ENCODE data around the gene PLA2G2F.

PLA2G2F gene

GRCh38 chr1:20095564-20096434, 43.3 kb upstream of the PLA2G2F start:
- H3K4me3 ChIP-seq (ENCODE audit: low read depth, low read length): no peak overlapping the region
- TF ChIP-seq CTCF (IDR thresholded peaks at IDR 0.05; ENCODE audit: borderline replicate concordance, insufficient read depth, low read depth, low read length): no peak

GRCh38 chr1:20096840-20097447, 42.2 kb upstream of the PLA2G2F start:
- TF ChIP-seq CTCF (IDR thresholded peaks at IDR 0.05; ENCODE audit: borderline replicate concordance, insufficient read depth, low read depth, low read length): no peak
- no peak overlapping the region for H3K4me3 ChIP-seq (ENCODE audit: low read depth, low read length)

GRCh38 chr1:20099533-20099932, 39.6 kb upstream of the PLA2G2F start:
- TF ChIP-seq CTCF (IDR thresholded peaks at IDR 0.05; ENCODE audit: borderline replicate concordance, insufficient read depth, low read depth, low read length): no peak
- H3K4me3 ChIP-seq (ENCODE audit: low read depth, low read length): no peak overlapping the region

- no peak overlapping the region for H3K4me3 ChIP-seq (ENCODE audit: low read depth, low read length)
- TF ChIP-seq CTCF (IDR thresholded peaks at IDR 0.05; ENCODE audit: borderline replicate concordance, insufficient read depth, low read depth, low read length): peak; percentile 87
Measured at GRCh38 chr1:20100632-20101355, 38.3 kb upstream of the PLA2G2F start.

- TF ChIP-seq CTCF (IDR thresholded peaks at IDR 0.05; ENCODE audit: borderline replicate concordance, insufficient read depth, low read depth, low read length): no peak
- H3K4me3 ChIP-seq (ENCODE audit: low read depth, low read length): no peak overlapping the region
Measured at GRCh38 chr1:20102875-20103274, 36.2 kb upstream of the PLA2G2F start.

- no peak overlapping the region for H3K4me3 ChIP-seq (ENCODE audit: low read depth, low read length)
- TF ChIP-seq CTCF (IDR thresholded peaks at IDR 0.05; ENCODE audit: borderline replicate concordance, insufficient read depth, low read depth, low read length): no peak
Measured at GRCh38 chr1:20105856-20106255, 33.3 kb upstream of the PLA2G2F start.
